Activated CD8-positive, alpha-beta memory T cell treated with anti-CD3 and anti-CD28 coated beads, Interleukin-2, amount 50 U/mL, for 1 hour (primary cell): Measurements from ENCODE around the gene CEP295NL.
"Not testable (repeated sequence)": the region's sequence is repeated elsewhere in the genome, so short reads cannot be mapped to it uniquely, and the experiment has no call there.

Experiments used
- DNase-seq: peaks from one replicate; pipeline ENCODE4 v3.0.0-alpha.2; 2020; ENCODE audit errors: extremely low read depth

CEP295NL gene, protein sequence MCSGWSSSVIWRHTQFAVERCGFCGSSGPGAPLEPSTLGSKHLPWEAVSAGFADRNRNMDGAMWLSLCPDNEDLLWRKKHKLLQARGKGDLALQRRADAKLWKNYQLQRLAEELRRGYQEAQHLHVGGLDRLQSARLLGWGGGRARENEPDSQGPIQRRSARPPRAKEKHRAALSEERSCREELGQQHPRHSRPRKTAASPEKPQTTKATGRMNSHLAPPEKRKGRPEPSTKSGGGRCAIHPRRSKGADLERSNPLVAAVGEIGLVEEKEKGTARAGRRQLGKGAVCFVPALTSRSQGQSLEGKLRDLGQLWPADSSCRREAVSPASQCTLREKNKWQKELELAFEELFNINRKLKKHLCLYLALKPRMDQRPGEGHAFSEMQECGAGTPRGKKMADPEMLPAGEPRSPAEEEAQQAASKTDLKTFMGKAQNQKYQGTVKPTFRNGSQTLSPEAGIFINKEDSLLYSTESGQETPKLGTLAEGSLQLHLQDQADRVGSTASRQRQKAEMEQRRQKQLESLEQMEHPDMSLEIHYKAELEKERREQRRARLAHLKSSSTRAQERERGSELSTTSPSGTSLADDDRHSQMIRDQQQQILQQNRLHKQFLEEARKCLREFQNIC

GRCh38 chr17:78903101-78903779 lies at the start of gene CEP295NL:
Gene CEP295NL (minus strand): TSS chr17:78903201. CDS start chr17:78901828, 1,373 bp downstream.
- DNase-seq, result no peak

- DNase-seq, result no peak
These were observed 49.7 kb upstream of the CEP295NL start for GRCh38 chr17:78952706-78953105.

- DNase-seq, result no peak
These were observed 49.1 kb upstream of the CEP295NL start for GRCh38 chr17:78951967-78952551.

DNA sequence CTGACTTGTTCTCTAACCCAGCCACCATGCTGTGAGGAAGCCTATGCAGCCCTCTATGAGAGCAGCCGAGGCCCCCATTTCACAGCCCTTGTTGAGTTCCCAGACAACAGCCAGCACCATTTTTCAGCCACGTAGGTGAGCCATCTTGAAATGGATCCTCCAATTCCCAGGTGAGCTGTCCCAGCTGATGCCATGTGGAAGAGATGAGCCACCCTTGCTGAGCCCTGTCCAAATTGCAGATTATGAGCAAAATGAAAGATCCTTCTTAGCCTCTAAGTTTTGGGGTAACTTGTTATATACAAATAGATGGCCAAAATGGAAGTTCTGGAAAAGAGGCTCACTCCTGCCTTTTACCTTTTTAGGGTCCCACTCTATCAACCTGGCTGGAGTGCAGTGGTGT lies 47.9 kb upstream of the CEP295NL start:
- no peak for DNase-seq

DNA sequence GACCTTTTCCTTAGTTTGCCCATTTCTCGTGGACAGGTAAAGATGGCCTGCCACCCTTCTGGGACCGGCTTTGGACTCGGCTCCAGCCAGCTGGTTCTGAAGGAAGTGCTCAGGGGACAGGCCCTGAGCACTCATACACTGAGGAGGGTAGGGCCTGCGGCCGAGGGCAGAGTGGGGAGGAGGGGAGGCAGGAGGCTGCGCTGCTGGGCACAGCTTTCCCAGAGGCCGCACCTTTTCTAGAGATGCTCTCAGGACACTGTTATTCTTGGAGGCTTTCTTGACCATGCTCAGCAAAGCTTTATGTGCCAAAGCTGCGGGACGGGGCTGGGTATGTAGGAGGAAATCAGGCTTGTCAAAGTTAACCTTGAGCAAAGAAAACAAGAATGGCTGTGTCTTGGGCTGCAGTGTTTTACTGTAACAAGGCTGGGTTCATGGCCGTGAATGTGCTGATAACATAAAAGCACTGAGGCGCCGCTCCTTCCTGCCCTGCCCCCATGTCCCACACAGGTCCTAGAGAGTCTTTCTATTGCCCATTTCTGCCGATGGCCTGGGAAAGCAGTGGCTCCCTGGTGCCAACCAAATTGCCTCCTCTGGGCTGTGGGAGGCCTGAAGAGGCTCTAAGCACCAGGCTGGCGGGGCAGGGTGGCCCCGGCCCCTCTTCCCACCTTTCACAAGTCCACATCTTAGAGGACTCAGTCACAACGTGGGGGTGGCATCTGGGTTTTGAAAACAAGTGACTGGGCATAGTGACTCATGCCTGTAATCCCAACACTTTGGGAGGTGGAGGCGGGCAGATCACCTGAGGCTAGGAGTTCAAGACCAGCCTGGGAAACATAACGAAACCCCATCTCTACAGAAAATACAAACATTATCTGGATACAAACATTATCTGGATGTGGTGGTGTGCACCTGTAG lies 44.5 kb upstream of the CEP295NL start:
- DNase-seq, result no peak

DNA sequence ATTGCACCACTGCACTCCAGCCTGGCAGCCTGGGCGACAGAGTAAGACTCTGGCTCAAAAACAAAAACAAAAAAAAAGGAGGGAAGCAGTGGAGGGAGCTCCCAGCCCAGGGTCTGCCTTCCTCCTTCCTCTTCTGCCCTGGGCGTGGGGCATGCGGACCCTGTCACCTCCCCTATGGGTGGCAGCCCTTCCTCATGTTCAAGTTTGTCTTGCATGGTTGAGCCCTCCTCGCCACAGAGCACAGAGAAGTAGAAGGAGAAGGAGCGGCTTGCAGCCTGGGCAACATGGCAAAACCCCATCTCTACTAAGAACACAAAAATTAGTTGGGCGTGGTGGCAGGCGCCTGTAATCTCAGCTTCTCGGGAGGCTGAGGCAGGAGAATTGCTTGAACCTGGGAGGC lies 43.6 kb upstream of the CEP295NL start:
- DNase-seq, result no peak

DNA sequence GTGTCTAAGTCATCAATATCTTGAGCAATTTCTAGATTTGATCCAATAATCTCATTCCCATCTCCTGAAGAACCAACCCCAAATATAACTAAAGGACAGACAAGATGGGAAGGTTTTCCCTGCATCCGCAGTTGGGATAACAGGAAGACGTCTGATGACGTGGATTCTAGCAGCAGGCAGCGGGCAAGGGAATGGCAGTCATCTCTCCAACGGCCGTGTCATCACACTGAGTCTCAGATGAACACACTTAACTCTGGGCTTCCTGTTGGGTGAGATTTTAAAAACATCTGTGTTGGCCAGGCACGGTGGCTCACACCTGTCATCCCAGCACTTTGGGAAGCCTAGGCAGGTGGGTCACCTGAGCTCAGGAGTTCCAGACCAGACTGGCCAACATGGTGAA lies 43.1 kb upstream of the CEP295NL start:
- DNase-seq, result no peak

DNA sequence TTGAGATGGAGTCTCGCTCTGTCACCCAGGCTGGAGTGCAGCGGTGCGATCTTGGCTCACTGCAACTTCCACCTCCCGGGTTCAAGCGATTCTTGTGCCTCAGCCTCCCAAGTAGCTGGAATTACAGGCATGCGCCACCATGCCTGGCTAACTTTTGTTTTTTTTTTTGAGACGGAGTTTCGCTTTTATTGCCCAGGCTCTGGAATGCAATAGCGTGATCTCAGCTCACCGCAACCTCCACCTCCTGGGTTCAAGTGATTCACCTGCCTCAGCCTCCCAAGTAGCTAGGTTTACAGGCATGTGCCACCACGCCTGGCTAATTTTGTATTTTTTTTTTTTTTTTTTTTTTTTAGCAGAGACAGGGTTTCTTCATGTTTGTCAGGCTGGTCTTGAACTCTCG lies 42.5 kb upstream of the CEP295NL start:
- DNase-seq, result not testable (repeated sequence)

- no peak for DNase-seq
These were observed 42.0 kb upstream of the CEP295NL start for GRCh38 chr17:78944956-78945355.

- DNase-seq, result no peak
These were observed 41.0 kb upstream of the CEP295NL start for GRCh38 chr17:78944026-78944425.

DNA sequence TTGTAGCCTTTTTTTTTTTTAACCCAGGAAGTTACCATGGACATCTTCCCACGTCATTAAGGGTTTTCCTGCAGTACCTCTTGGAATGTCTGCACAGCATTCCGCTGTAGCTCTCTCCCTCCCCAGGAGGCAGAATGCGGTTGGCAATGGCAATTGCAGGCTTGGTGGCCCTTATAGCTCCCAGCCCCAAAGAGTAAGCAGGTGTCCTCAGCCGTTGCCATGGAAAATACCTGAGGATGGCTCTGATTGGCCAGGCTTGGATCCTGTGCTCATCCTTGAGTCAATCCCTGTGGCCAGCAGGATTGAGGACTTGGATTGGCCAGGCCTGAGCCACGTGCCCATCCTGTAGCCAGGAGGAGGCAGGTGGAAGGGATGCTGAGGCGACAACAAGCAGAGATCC lies 37.7 kb upstream of the CEP295NL start:
- no peak for DNase-seq

- DNase-seq, result no peak
These were observed 37.3 kb upstream of the CEP295NL start for GRCh38 chr17:78940258-78940657.

DNA sequence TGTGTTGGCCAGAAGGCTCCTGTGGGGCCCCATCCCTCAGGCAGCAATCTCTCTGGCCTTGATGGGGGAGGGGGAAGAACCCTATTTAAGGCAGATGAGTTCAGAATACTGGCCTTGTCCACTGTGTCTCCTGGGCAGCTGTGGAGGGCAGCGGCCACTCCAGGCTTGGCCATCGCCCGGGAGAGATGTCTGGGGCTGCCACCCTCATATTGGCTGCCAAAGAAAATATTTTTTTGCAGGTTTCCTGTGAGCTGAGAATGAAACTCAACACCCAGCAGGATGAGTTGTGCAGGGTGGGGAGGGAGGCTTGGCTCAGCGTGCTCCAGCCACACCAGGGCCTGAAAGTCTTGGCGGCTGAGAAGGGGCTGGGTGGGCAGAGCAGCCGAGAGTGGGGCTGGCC lies 36.6 kb upstream of the CEP295NL start:
- no peak for DNase-seq

DNA sequence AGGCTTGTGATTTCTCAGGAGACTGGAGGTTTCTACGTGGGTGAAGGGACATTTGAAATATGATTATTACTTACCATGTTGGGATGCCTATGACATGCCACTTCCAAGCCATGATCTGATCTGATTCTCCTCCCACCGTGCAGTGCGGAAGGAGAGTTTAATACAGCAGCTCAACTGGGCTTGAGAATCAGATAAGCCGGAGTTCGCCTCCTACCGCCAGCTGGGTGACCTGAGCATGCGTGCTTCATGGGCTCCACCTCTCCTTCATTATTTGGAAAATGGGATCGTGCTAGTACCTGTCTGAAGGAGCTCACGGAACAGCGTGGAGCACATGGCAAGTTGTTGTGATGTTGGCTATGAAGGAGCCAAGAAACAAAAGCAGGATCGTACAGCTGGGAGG lies 34.6 kb upstream of the CEP295NL start:
- DNase-seq, result no peak

GRCh38 chr17:78935419-78936323 lies 32.7 kb upstream of the CEP295NL start:
- no peak for DNase-seq

GRCh38 chr17:78934681-78935418 lies 31.8 kb upstream of the CEP295NL start:
- DNase-seq, result no peak

- no peak for DNase-seq
These were observed 31.1 kb upstream of the CEP295NL start for GRCh38 chr17:78933959-78934568.

GRCh38 chr17:78933025-78933958 lies 30.3 kb upstream of the CEP295NL start:
- DNase-seq, result no peak
